ENCODE data around the gene OR10D3.

GRCh38 chr11:124168796-124169195, 14.3 kb upstream of the OR10D3 start:
- TF ChIP-seq POLR2A (IDR thresholded peaks at IDR 0.05; ENCODE audit: low read depth) (no peak), CTCF (IDR thresholded peaks at IDR 0.05) (no peak), POLR2AphosphoS5 (IDR thresholded peaks at IDR 0.05) (no peak), EP300 (IDR thresholded peaks at IDR 0.05) (no peak)

All from esophagus muscularis mucosa (tissue), 4 donors.